Measurements from ENCODE around the gene MTMR2. TPM values are rescaled to one million over a fixed set of nuclear protein-coding genes. Genes with fewer than 3 reads are reported as not detected.
"Not testable (repeated sequence)": the region's sequence is repeated elsewhere in the genome, so short reads cannot be mapped to it uniquely, and the experiment has no call there.

The MTMR2 gene
- total and polyA plus RNA-seq, 2 of the 13 experiments (the other 11 are each of a cell fraction or from before 2014, with no cell fraction given) = 12.7 to 22.3 TPM

DNA sequence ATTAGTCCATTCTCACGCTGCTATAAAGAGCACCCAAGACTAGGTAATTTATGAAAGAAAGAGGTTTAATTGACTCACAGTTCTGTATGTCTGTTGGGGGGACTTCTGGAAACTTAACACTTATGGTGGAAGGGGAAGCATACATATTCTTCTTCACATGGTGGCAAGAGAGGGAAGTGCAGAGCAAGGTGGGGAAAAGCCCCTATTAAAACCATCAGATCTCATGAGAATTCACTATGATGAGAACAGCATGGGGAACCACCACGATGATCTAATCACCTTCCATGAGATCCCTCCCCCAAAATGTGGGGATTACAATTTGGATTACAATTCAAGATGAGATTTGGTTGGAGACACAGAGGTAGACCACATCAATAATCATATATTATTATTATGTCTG lies 107.9 kb downstream of the MTMR2 start:
- Histone ChIP-seq H3K4me2 (ENCODE audit: low read depth, low read length) (no peak overlapping the region), H3K4me1 (ENCODE audit: insufficient read depth, low read length) (no peaks in the 10 kb centered on the region), H3K79me2 (ENCODE audit: insufficient read depth, low read length) (no peaks in the 10 kb centered on the region), H4K20me1 (ENCODE audit: insufficient read depth, low read length) (no peaks in the 10 kb centered on the region), H2AFZ (ENCODE audit: low read length) (no peak overlapping the region), H3K36me3 (replicated peaks in 1 of 2; ENCODE audit: control insufficient read depth in 1 of 2, insufficient read depth in 2 of 2, low read length in 2 of 2) (peaks cover 4 to 28% of the 10 kb centered on the region in 2 experiments), H3K27ac (ENCODE audit: extremely low read length, insufficient read depth, low read length) (no peak overlapping the region), H3K4me3 (replicated peaks in 1 of 3; ENCODE audit: insufficient read depth in 1 of 3, low read depth in 2 of 3, low read length in 3 of 3) (no peak overlapping the region), H3K9ac (ENCODE audit: insufficient read depth, low read depth, low read length) (no peak overlapping the region), H3K9me3 (ENCODE audit: low read length) (no peaks in the 10 kb centered on the region), H3K27me3 (ENCODE audit: control insufficient read depth in 1 of 2, insufficient read depth in 2 of 2, low read length in 2 of 2) (no peaks in the 10 kb centered on the region; a peak in 1 of 5 replicates)
- DNase-seq (ENCODE audit: low spot score) = no peak
- POLR2A ChIA-PET = no interaction called here
- no peak for FAIRE-seq
- WGBS (ENCODE audit: low lambda C conversion rate) = 99% methylated on average over 2 of the region's 2 CpGs
- CTCF ChIA-PET (ENCODE audit: low intra/inter-chr PET ratio, low total read pairs) = no interaction called here
- no peak for ATAC-seq
- TF ChIP-seq, protein P1, sequence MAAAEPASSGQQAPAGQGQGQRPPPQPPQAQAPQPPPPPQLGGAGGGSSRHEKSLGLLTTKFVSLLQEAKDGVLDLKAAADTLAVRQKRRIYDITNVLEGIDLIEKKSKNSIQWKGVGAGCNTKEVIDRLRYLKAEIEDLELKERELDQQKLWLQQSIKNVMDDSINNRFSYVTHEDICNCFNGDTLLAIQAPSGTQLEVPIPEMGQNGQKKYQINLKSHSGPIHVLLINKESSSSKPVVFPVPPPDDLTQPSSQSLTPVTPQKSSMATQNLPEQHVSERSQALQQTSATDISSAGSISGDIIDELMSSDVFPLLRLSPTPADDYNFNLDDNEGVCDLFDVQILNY (CRISPR knock-in tag; conservative IDR thresholded peaks at IDR 0.05) = no peak
- TF ChIP-seq ZBTB40 (IDR thresholded peaks at IDR 0.05) (no peak), ZBTB40 (CRISPR knock-in tag; IDR thresholded peaks at IDR 0.05) (no peak), NFIC (IDR thresholded peaks at IDR 0.05; ENCODE audit: low read length) (no peak), HIC2 (CRISPR knock-in tag; IDR thresholded peaks at IDR 0.05; ENCODE audit: low read depth) (no peak), ZBTB3 (CRISPR knock-in tag; IDR thresholded peaks at IDR 0.05; ENCODE audit: borderline replicate concordance, low read depth) (no peak)
- intact Hi-C loops (cut with micrococcal nuclease; ENCODE audit: unreplicated experiment) (no loop called here), in situ Hi-C loops (cut with HindIII; ENCODE audit: extremely low pct_ligation_motif_present, low pct_unique_long_range_greater_than_20kb) (no loop called here)
- no TSS peak for BruUV-seq (replicated peaks)

GRCh38 chr11:95811052-95811451 lies 112.9 kb downstream of the MTMR2 start:
- H3K27ac ChIP-seq (ENCODE audit: extremely low read length, insufficient read depth, low read length); CTCF ChIA-PET (ENCODE audit: low intra/inter-chr PET ratio, low total read pairs); BruUV-seq (replicated peaks); in situ Hi-C loops (cut with HindIII; ENCODE audit: extremely low pct_ligation_motif_present, low pct_unique_long_range_greater_than_20kb); FAIRE-seq; H3K9me3 ChIP-seq (ENCODE audit: low read length); H3K4me1 ChIP-seq (ENCODE audit: insufficient read depth, low read length); H4K20me1 ChIP-seq (ENCODE audit: insufficient read depth, low read length); H2AFZ ChIP-seq (ENCODE audit: low read length); intact Hi-C loops (cut with micrococcal nuclease; ENCODE audit: unreplicated experiment); ATAC-seq; POLR2A ChIA-PET; H3K9ac ChIP-seq (ENCODE audit: insufficient read depth, low read depth, low read length); H3K27me3 ChIP-seq (ENCODE audit: control insufficient read depth in 1 of 2, insufficient read depth in 2 of 2, low read length in 2 of 2); H3K4me3 ChIP-seq (replicated peaks in 1 of 3; ENCODE audit: insufficient read depth in 1 of 3, low read depth in 2 of 3, low read length in 3 of 3); H3K4me2 ChIP-seq (ENCODE audit: low read depth, low read length); H3K79me2 ChIP-seq (ENCODE audit: insufficient read depth, low read length); DNase-seq (ENCODE audit: low spot score): not testable (repeated sequence)
- 97% methylated on average over 4 of the region's 4 CpGs for WGBS (ENCODE audit: low lambda C conversion rate)
- peaks cover 1 to 14% of the 10 kb centered on the region in 2 experiments; a peak in 4 of 5 replicates for H3K36me3 ChIP-seq (replicated peaks in 1 of 2; ENCODE audit: control insufficient read depth in 1 of 2, insufficient read depth in 2 of 2, low read length in 2 of 2)

All from HepG2 (cell line).